HepG2 (cell line): ENCODE results near the gene HES7. TPM values are rescaled to one million over a fixed set of nuclear protein-coding genes. Genes with fewer than 3 reads are reported as not detected.
A peak's percentile ranks its signal among the peaks of the same experiment; 100 is the strongest.

Experiments used
- ATAD3A ChIP-seq: sonication (generic); formaldehyde crosslinking; IDR thresholded peaks from 2 replicates; pipeline ENCODE4 v1.4.0; 2020; ENCODE audit warnings: missing genetic modification reagents
- FOXP4 ChIP-seq: sonication (generic); formaldehyde crosslinking; IDR thresholded peaks from 2 replicates; pipeline ENCODE4 v1.4.0; 2020; ENCODE audit warnings: missing genetic modification reagents
- HDAC6 ChIP-seq: fragments of 200-600 bp; sonication (generic); IDR thresholded peaks from 2 replicates; pipeline ENCODE4 v1.7.0; 2017; ENCODE audit warnings: mild to moderate bottlenecking, antibody characterized with exemption, low read length, low read depth
- IKZF4 ChIP-seq: sonication (generic); formaldehyde crosslinking; IDR thresholded peaks from 2 replicates; pipeline ENCODE4 v1.5.1; 2020; ENCODE audit warnings: borderline replicate concordance, mild to moderate bottlenecking, low read depth, missing genetic modification reagents; ENCODE audit errors: not compliant biosample characterization
- NR3C1 ChIP-seq: sonication (generic); formaldehyde crosslinking; IDR thresholded peaks from 2 replicates; pipeline ENCODE4 v1.4.0; 2020; ENCODE audit warnings: missing genetic modification reagents
- RARG ChIP-seq: sonication (generic); formaldehyde crosslinking; IDR thresholded peaks from 2 replicates; pipeline ENCODE4 v1.4.0; 2020; ENCODE audit warnings: low read depth, mild to moderate bottlenecking, missing genetic modification reagents
- STAG1 ChIP-seq: sonication (generic); formaldehyde crosslinking; IDR thresholded peaks from 2 replicates; pipeline ENCODE4 v1.4.0; 2020; ENCODE audit warnings: missing genetic modification reagents
- TFDP2 ChIP-seq: sonication (generic); formaldehyde crosslinking; IDR thresholded peaks from 2 replicates; pipeline ENCODE4 v1.4.0; 2020; ENCODE audit warnings: missing genetic modification reagents
- U2AF1 ChIP-seq: fragments of 200-400 bp; formaldehyde crosslinking; optimal IDR thresholded peaks from 2 replicates; pipeline ENCODE3; 2017; ENCODE audit warnings: mild to moderate bottlenecking, low read depth, low read length
- ZNF563 ChIP-seq: sonication (generic); formaldehyde crosslinking; IDR thresholded peaks from 2 replicates; pipeline ENCODE4 v1.8.0; 2022; ENCODE audit warnings: mild to moderate bottlenecking, moderate library complexity, missing genetic modification reagents
- ZNF580 ChIP-seq: IDR thresholded peaks from 2 replicates; pipeline ENCODE4 v1.6.1; 2016; ENCODE audit warnings: low read depth, borderline replicate concordance
- ZNF589 ChIP-seq: sonication (generic); formaldehyde crosslinking; conservative IDR thresholded peaks from 2 replicates; pipeline ENCODE4 v1.8.0; 2022; ENCODE audit warnings: mild to moderate bottlenecking, moderate library complexity, missing genetic modification reagents
- polyA plus RNA-seq, 8 experiments: library from polyadenylated mRNA; depleted of rRNA in 3 of 8; stranded (reverse) in 7 of 8; unstranded in 1 of 8; fragments of >200 nt; fragmentation: Illumina TruSeq in 4 of 8; extraction: Trizol in 4 of 8; gene quantifications; 2 replicates each; pipeline versions ENCODE4 v1.2.1 to v1.2.3, GENCODE V29; 2011 to 2016; ENCODE audit warnings: low read depth in 4 of 8, missing spikeins in 1 of 8, mixed read lengths in 1 of 8; ENCODE audit not compliant: insufficient read depth in 1 of 8
- total RNA-seq, 5 experiments: library from RNA; depleted of rRNA; stranded (reverse); fragments of >200 nt; fragmentation: Illumina TruSeq; extraction: Trizol; gene quantifications; 2 replicates each; pipeline ENCODE4 v1.2.3, GENCODE V29; 2016; ENCODE audit warnings: low read depth in 1 of 5
- TF ChIP-seq, protein P1 (sequence below): IDR thresholded peaks from 2 replicates; pipeline ENCODE4 v1.6.1; 2016; ENCODE audit warnings: mild to moderate bottlenecking
- TF ChIP-seq, protein P2 (sequence below): sonication (generic); formaldehyde crosslinking; IDR thresholded peaks from one replicate; pipeline ENCODE4 v1.5.1; 2020; ENCODE audit warnings: mild to moderate bottlenecking, missing genetic modification reagents; ENCODE audit errors: not compliant biosample characterization

HES7 gene
- total and polyA plus RNA-seq, 2 of the 13 experiments (the other 11 are each of a cell fraction or from before 2014, with no cell fraction given), result not detected

- TF ChIP-seq ZNF563 (CRISPR knock-in tag) (no peak), IKZF4 (CRISPR knock-in tag) (no peak), NR3C1 (CRISPR knock-in tag) (no peak), ZNF589 (CRISPR knock-in tag) (no peak), RARG (CRISPR knock-in tag) (no peak; the same call in 1 of the 2 replicates), FOXP4 (CRISPR knock-in tag) (no peak), ATAD3A (CRISPR knock-in tag) (no peak), ZNF580 (no peak; the same call in 1 of the 2 replicates), TFDP2 (CRISPR knock-in tag) (0 out of 2 replicates have a peak, but pooled peaks have one; percentile 2), HDAC6 (no peak), STAG1 (CRISPR knock-in tag) (no peak), U2AF1 (no peak)
- TF ChIP-seq, protein P1, sequence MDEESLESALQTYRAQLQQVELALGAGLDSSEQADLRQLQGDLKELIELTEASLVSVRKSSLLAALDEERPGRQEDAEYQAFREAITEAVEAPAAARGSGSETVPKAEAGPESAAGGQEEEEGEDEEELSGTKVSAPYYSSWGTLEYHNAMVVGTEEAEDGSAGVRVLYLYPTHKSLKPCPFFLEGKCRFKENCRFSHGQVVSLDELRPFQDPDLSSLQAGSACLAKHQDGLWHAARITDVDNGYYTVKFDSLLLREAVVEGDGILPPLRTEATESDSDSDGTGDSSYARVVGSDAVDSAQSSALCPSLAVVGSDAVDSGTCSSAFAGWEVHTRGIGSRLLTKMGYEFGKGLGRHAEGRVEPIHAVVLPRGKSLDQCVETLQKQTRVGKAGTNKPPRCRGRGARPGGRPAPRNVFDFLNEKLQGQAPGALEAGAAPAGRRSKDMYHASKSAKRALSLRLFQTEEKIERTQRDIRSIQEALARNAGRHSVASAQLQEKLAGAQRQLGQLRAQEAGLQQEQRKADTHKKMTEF, result no peak
- TF ChIP-seq, protein P2, sequence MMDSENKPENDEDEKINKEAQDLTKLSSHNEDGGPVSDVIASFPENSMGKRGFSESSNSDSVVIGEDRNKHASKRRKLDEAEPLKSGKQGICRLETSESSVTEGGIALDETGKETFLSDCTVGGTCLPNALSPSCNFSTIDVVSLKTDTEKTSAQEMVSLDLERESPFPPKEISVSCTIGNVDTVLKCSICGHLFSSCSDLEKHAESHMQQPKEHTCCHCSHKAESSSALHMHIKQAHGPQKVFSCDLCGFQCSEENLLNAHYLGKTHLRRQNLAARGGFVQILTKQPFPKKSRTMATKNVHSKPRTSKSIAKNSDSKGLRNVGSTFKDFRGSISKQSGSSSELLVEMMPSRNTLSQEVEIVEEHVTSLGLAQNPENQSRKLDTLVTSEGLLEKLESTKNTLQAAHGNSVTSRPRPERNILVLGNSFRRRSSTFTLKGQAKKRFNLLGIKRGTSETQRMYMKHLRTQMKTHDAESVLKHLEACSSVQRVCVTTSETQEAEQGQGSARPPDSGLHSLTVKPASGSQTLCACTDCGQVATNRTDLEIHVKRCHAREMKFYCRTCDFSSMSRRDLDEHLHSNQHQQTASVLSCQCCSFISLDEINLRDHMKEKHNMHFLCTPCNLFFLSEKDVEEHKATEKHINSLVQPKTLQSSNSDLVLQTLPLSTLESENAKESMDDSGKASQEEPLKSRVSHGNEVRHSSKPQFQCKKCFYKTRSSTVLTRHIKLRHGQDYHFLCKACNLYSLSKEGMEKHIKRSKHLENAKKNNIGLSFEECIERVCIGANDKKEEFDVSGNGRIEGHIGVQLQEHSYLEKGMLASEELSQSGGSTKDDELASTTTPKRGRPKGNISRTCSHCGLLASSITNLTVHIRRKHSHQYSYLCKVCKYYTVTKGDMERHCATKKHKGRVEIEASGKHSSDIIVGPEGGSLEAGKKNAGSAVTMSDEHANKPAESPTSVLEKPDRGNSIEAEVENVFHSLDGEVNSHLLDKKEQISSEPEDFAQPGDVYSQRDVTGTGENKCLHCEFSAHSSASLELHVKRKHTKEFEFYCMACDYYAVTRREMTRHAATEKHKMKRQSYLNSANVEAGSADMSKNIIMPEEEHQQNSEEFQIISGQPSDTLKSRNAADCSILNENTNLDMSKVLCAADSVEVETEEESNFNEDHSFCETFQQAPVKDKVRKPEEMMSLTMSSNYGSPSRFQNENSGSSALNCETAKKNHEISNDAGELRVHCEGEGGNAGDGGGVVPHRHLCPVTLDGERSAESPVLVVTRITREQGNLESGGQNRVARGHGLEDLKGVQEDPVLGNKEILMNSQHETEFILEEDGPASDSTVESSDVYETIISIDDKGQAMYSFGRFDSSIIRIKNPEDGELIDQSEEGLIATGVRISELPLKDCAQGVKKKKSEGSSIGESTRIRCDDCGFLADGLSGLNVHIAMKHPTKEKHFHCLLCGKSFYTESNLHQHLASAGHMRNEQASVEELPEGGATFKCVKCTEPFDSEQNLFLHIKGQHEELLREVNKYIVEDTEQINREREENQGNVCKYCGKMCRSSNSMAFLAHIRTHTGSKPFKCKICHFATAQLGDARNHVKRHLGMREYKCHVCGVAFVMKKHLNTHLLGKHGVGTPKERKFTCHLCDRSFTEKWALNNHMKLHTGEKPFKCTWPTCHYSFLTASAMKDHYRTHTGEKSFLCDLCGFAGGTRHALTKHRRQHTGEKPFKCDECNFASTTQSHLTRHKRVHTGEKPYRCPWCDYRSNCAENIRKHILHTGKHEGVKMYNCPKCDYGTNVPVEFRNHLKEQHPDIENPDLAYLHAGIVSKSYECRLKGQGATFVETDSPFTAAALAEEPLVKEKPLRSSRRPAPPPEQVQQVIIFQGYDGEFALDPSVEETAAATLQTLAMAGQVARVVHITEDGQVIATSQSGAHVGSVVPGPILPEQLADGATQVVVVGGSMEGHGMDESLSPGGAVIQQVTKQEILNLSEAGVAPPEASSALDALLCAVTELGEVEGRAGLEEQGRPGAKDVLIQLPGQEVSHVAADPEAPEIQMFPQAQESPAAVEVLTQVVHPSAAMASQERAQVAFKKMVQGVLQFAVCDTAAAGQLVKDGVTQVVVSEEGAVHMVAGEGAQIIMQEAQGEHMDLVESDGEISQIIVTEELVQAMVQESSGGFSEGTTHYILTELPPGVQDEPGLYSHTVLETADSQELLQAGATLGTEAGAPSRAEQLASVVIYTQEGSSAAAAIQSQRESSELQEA (CRISPR knock-in tag), result no peak
Measured at GRCh38 chr17:8120520-8121406, 3.1 kb downstream of the HES7 start (continued).
